BJ (cell line): ENCODE results near the gene LOXL4. TPM values are rescaled to one million over a fixed set of nuclear protein-coding genes. Genes with fewer than 3 reads are reported as not detected.

Experiments
- CTCF ChIA-PET: fragments of 350-600 bp; formaldehyde crosslinking; extraction: SDS; loops from one replicate; lab custom pipeline; 2021; ENCODE audit warnings: antibody characterized with exemption, inconsistent platforms; lab: Yijun Ruan, JAX
- POLR2A ChIA-PET: fragments of 300-600 bp; sonication (Branson Sonifier 250); formaldehyde crosslinking; extraction: SDS; loops from one replicate; lab custom pipeline; 2021; ENCODE audit warnings: antibody characterized with exemption; lab: Charles Lee
- DNase-seq: peaks from one replicate; pipeline ENCODE4 v3.0.0-alpha.2; 2011; ENCODE audit warnings: low read depth
- H3K27me3 ChIP-seq: 2 replicates; pipeline ENCODE4 v1.6.0; 2011; ENCODE audit warnings: low read length; ENCODE audit not compliant: control insufficient read depth, insufficient read depth
- H3K36me3 ChIP-seq: 2 replicates; pipeline ENCODE4 v1.5.1; 2011; ENCODE audit warnings: low read length; ENCODE audit not compliant: control insufficient read depth, insufficient read depth
- H3K4me3 ChIP-seq: 2 replicates; pipeline ENCODE4 v1.5.1; 2011; ENCODE audit warnings: low read depth, mild to moderate bottlenecking, control low read depth, low read length
- polyA plus RNA-seq: library from polyadenylated mRNA; depleted of rRNA; stranded (reverse); fragments of >200 nt; gene quantifications from 2 replicates; pipeline ENCODE4 v1.2.3, GENCODE V29; 2011
- TF ChIP-seq, protein P1 (sequence below): IDR thresholded peaks from 2 replicates; pipeline ENCODE4 v1.5.1; 2011; ENCODE audit warnings: low read depth, mild to moderate bottlenecking, control low read depth, inconsistent platforms, low read length, moderate library complexity; ENCODE audit not compliant: insufficient read depth

LOXL4 gene
- polyA plus RNA-seq, 1 experiment, result 75.5 TPM

DNA sequence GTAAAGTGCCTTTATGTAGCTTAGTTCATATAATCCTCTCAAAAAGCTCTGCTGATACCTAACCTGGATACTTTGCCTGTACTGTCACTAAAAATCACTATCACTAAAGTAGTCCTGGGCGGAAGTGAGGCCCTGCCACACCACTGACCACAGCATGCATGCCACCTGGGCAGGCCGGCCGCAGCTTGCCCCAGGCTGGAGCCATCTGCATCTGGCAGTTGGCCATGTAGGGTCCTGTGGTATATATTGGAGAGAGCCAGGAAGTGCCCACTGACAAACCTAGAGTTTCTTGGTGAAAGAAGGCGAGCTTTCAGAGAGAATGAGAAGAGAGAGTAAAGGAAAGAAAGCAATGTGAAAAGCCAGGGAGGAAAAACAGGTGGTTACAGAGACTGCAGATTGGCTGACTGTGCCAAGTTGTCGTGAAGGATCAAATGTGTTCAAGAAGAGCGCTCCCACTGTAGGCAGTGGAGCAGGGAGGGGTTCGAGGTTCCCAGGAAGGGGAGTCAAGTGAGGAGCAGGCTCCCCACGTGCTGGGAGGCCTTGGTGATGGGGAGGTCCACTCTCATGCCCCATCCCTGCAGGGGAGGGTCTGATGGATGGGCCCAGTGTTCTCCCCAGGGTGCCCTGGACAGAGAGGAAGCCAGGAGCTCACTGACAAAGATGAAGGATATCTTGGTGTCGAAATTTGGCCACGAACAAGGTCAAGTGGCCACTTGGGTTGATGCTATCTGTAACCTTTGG lies 13.6 kb downstream of the LOXL4 start:
- DNase-seq, result no peak
- H3K27me3 ChIP-seq, result no peaks in the 10 kb centered on the region
- ChIA-PET POLR2A (no interaction called here), CTCF (interaction anchor here (0.7 to 2.1 kb wide), 4 partner anchors 8 to 155 kb away, joined by 3 to 12 read pairs (median 6); no protein-coding TSS in a partner anchor)
- H3K4me3 ChIP-seq, result no peak overlapping the region
- TF ChIP-seq, protein P1, sequence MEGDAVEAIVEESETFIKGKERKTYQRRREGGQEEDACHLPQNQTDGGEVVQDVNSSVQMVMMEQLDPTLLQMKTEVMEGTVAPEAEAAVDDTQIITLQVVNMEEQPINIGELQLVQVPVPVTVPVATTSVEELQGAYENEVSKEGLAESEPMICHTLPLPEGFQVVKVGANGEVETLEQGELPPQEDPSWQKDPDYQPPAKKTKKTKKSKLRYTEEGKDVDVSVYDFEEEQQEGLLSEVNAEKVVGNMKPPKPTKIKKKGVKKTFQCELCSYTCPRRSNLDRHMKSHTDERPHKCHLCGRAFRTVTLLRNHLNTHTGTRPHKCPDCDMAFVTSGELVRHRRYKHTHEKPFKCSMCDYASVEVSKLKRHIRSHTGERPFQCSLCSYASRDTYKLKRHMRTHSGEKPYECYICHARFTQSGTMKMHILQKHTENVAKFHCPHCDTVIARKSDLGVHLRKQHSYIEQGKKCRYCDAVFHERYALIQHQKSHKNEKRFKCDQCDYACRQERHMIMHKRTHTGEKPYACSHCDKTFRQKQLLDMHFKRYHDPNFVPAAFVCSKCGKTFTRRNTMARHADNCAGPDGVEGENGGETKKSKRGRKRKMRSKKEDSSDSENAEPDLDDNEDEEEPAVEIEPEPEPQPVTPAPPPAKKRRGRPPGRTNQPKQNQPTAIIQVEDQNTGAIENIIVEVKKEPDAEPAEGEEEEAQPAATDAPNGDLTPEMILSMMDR, result no peak
- peaks cover 37% of the 10 kb centered on the region for H3K36me3 ChIP-seq

DNA sequence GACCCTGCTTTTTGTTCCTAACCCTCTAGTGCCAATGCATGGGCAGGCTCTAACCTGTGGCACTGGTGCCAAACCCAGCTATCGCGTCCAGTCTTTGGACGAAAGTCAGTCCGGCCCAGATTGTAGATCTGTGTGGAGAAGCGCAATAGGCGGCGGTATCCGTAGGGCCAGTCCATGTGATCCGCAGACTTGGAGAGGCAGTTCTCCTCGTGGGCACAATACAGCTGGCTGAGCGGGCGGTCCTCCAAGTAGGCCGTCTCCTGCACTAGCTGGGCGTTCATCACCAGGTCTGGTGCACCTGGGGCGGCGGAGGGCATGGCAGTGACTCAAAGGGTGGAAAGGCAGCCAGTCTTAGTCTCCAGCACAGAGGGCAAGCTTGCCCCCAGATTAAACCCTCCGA lies 14.5 kb downstream of the LOXL4 start:
- TF ChIP-seq, protein P1, result no peak
- DNase-seq, result no peak
- Histone ChIP-seq H3K36me3 (peaks cover 42% of the 10 kb centered on the region), H3K27me3 (no peaks in the 10 kb centered on the region), H3K4me3 (no peak overlapping the region)
- POLR2A ChIA-PET, result interaction anchor here (0.6 kb wide), 1 partner anchor 10 kb away, joined by 20 read pairs; no protein-coding TSS in a partner anchor
- CTCF ChIA-PET, result interaction anchor here (0.6 to 2.1 kb wide), 6 partner anchors 9 to 961 kb away, joined by 3 to 12 read pairs (median 3); partner anchors contain the start of gene ARHGAP19

DNA sequence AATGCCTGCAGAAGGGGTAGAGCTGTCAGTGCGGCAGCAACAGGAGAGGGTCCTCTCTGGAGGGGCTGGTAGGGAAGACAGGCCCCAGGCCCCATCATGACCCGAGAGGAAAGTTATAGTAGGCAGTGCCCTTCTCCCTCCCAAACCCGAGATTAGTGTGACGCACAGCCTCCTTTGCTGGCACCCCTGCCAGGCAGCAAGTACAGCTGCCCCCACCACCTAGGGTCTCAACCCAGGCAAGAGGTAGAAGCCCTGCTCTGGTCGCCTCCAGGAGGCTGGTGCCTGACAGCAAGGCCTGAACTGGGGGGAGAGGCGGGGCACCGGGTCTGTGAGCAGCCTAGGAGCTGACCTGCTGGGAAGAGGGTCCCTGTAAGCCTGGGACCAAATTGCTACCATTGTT lies 15.5 kb downstream of the LOXL4 start:
- H3K36me3 ChIP-seq, result peaks cover 43% of the 10 kb centered on the region
- no peaks in the 10 kb centered on the region for H3K27me3 ChIP-seq
- CTCF ChIA-PET, result interaction anchor here (2.1 kb wide), 1 partner anchor 57 kb away, joined by 12 read pairs; no protein-coding TSS in a partner anchor
- DNase-seq, result no peak
- POLR2A ChIA-PET, result no interaction called here
- no peak overlapping the region for H3K4me3 ChIP-seq
- TF ChIP-seq, protein P1, result no peak

DNA sequence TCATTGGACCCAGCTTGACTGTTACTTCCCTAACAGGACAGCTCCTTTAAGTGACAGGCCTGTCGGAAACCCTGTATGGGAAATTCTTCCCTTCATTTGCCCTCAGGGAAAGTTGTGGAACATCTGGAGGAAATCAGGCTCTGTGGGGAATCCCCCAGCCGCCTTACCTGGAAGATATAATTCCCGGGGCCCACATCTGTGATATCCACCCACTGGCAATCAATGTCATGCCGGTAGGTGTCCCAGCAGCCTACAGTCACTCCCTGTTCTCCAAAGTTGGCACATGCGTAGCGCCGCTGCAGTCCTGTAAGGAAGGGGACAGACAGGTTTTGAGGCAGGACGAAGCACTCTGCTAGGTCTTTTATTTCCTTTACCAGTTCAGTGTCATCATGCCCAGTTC lies 16.6 kb downstream of the LOXL4 start:
- Histone ChIP-seq H3K36me3 (peaks cover 38% of the 10 kb centered on the region), H3K4me3 (no peak overlapping the region), H3K27me3 (no peaks in the 10 kb centered on the region)
- DNase-seq, result no peak
- POLR2A ChIA-PET, result no interaction called here
- CTCF ChIA-PET, result no interaction called here
- TF ChIP-seq, protein P1, result no peak

DNA sequence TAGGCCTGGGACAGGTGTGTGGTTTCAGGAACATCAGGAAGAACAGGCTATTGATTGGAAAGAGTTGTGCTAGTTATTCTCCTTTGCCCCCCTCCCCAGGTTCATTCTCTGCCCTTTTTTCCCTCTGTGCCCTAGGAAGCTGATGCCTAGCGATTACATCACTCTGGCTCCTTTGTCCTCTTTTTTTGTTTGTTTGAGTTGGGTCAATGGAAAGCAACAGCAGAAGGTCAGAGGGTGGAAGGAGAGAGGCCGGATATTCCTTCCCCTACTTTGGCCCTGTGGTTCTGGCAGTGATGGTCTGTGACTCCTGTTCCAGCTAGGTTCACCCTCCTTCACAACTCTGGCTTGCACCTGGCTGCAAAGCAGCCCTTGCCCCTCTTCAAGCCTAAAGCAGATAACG lies 18.9 kb downstream of the LOXL4 start:
- Histone ChIP-seq H3K4me3 (no peak overlapping the region), H3K27me3 (no peaks in the 10 kb centered on the region), H3K36me3 (peaks cover 34% of the 10 kb centered on the region)
- DNase-seq, result no peak
- ChIA-PET POLR2A (interaction anchor here (0.6 kb wide), 1 partner anchor 118 kb away, joined by 3 read pairs; no protein-coding TSS in a partner anchor), CTCF (interaction anchor here (0.8 to 4.9 kb wide), 3 partner anchors 13 to 146 kb away, joined by 3 to 30 read pairs (median 7); no protein-coding TSS in a partner anchor)
- TF ChIP-seq, protein P1, result no peak
